Stimulated activated CD8-positive, alpha-beta memory T cell treated with anti-CD3 and anti-CD28 coated beads, Interleukin-2, amount 100 ng/mL, for 48 hours (primary cell): ENCODE data around the gene PDZRN4.

Source experiments
- DNase-seq, 2 donors: peaks; one replicate each; pipeline ENCODE4 v3.0.0-alpha.2; 2020; ENCODE audit warnings: low read depth in 2 of 2

The PDZRN4 gene

GRCh38 chr12:41459111-41459905, 271.2 kb downstream of the PDZRN4 start:
- DNase-seq, result no peak

DNA sequence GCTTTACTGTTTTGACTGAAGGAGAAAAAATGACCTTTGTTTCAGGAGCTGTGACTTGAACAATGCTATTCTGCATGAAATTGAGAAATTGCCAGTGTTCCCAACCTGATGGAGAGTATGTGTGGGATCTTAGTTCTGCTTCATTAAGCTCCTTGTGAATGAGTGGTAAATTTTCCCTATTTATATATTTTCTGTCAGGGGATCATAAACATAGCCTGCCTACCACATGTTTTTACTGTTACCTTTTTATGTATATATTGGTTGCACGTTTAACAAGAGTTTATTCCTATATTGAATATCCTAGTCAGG, 271.7 kb downstream of the PDZRN4 start:
- DNase-seq, result no peak

- DNase-seq, result no peak
Measured at GRCh38 chr12:41460906-41461305, 272.8 kb downstream of the PDZRN4 start.

GRCh38 chr12:41462312-41462711, 274.2 kb downstream of the PDZRN4 start:
- no peak for DNase-seq

- DNase-seq, result no peak
Measured at GRCh38 chr12:41465526-41465925, 277.4 kb downstream of the PDZRN4 start.

DNA sequence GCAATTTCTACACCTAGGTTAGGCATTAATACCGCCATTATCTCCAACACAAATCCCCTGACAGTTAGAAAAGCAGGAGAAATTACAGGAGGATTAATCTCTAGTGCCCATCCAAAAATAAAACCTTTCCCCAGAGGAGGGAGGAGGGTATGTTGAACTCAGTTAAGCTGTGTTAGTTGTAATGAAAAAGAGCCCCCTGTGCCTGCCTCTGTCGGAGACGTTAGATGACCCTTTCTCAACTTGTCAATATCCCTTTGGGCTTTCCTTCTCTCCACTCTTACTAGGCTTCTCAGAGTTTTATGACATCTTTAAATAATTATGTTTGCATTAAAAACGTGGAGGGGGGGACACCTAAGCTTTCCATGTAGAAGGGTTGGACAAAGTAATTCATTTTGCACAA, 278.2 kb downstream of the PDZRN4 start:
- no peak for DNase-seq

DNA sequence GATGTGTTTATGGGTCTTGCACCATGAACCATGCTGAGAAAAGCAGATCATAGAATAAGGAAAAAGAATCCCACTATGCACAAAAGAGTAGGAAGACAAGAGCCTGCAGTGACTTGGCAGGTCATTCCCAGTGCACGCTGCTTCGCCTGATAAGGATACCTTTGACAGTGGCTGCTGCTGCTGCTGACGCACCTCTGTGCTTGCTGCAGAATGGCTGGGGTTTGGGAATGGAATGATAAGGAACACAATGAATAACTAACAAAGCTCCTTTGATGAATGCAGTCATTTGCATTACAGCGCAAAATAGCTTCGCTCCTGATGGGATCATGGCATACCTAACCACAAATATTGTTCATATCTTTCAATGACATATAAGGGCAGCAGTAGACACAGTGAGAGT, 278.7 kb downstream of the PDZRN4 start:
- DNase-seq, result no peak

- no peak for DNase-seq
Measured at GRCh38 chr12:41467591-41468325, 279.6 kb downstream of the PDZRN4 start.

DNA sequence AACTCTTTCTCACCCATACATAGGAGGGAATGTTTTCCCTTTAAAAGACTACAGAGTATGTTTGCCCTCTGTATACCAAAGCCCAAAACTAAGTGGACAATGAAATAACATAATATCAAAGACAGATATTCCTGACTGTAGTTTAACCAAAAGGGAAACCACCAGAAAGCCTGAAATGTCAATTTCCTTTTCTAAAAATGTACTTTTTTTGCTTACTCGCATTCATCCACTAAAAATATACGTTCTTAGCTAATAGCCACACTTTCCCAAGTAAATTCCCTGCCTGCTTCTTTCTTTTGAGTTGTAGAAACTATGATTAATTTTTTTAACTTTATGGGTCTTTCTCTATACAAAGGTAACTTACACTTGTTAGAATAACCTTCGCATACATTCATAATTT, 280.2 kb downstream of the PDZRN4 start:
- no peak for DNase-seq

DNA sequence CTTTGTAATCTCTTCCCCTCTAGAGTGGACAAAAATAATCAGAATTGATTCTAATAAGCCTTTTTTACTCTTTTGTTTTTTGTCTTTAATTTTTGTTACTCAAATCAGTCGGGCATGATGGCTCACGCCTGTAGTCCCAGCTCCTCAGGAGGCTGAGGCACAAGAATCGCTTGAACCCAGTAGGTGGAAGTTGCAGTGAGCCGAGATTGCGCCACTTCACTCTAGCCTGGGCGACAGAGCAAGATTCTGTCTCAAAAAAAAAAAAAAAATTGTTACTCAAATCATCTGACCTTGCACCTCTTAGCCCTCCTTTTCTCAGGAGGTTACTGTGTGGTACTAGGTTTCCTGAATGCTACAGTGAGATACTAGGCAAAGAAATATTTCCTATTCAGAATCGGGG, 280.6 kb downstream of the PDZRN4 start:
- DNase-seq, result no peak

DNA sequence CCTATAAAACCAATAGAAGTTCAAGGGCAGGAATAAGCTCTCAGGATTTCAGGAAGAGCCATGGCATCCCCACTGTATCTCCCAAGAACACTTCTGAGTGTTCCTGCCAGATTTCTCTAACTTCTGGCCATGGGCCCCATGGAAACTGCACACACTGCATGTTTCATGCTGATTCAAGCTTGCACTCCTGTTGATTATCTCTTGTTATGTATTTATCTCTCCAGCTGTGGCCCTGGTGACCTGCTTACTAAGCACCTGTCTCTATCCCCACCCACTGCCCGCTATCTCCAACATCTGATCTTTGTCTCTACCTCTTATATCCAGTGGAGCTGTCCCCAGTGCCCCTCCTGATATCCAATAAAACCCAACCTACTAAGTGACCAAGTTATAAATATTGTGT, 285.3 kb downstream of the PDZRN4 start:
- no peak for DNase-seq

GRCh38 chr12:41474001-41474400, 285.9 kb downstream of the PDZRN4 start:
- DNase-seq, result no peak

DNA sequence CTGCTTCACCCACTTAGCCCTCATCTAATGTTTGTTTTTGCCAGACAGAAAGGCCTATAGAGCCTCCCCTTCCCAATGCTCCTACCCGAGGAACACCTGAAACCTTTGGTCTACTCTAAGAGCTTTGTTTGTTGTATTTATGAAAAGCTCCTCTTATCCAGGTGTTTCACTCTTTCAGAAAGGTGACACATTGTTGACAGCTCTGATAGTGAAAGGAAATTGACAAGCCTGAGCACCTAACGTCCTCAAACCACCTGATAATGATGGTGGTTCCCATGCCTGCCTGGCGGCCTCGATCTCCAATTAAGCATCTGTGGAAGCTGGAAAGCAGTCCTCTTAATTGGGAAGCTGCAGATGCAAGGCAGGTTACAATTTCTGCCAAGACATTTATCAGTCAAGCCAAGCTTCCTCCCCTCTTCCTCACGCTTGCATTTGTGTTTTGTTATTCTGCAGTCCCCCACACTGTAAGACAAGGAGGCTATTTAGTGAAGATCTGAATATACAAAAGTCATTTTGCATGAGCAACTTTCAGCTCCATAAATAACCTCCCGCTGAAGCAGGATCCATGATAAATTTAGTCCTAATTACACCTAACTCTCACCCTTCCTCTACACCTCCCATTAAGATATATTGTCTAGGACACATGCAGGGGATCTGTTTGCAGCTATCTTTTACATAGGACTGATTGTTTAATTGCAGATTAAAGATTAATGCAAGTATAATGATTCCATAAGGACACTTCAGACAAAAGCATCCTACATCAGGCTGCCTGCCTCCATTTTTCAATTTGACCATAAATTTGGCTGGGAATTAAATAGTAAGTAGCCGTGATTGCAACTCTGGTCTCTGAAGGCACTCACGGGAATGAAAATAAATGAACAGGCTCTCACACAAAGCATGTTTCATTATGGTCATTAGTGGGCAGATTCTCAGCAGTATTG, 288.6 kb downstream of the PDZRN4 start:
- no peak for DNase-seq

DNA sequence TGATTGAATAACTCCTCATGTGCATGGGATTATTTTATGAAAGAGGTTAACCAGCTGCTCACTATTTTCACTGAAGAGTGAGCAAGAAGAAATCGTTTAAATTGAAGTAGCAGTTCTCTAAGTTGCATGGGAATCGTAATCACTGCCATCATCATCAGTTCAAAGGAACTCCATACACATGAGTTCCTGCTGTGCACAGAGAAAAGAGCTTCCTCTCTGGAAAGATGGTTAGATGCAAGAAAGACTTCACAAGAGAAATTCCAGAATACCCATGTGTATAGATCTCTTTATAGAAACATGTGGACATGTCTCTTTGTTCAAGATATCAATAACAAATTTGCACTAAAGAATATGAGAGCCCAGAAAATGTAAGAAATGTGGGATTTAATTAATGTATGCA, 291.3 kb downstream of the PDZRN4 start:
- no peak for DNase-seq

GRCh38 chr12:41485203-41485602, 297.1 kb downstream of the PDZRN4 start:
- no peak for DNase-seq

GRCh38 chr12:41486718-41487117, 298.6 kb downstream of the PDZRN4 start:
- DNase-seq, result no peak

- DNase-seq, result no peak
Measured at GRCh38 chr12:41496009-41496408, 307.9 kb downstream of the PDZRN4 start.

GRCh38 chr12:41497409-41497808, 309.3 kb downstream of the PDZRN4 start:
- DNase-seq, result no peak

DNA sequence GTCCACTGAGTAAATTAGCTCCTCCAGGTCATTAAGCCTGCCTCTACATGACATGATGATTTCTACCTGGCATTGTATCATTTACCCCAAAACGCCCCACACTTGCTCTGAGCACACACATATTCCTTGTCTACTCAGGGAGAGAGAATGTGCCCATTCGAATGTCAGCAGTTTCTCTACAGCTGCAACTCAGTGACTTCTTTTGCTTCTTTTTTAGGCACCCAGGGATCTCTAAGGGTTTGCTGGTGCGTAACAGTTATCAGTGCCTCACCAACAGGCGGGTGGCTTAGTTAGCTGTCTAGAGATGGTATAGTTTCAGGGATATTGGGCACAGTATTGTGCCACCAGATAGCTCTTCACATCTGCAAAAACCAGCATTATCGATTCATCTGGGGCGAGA, 316.9 kb downstream of the PDZRN4 start:
- DNase-seq, result no peak

GRCh38 chr12:41507286-41507685, 319.2 kb downstream of the PDZRN4 start:
- no peak for DNase-seq

DNA sequence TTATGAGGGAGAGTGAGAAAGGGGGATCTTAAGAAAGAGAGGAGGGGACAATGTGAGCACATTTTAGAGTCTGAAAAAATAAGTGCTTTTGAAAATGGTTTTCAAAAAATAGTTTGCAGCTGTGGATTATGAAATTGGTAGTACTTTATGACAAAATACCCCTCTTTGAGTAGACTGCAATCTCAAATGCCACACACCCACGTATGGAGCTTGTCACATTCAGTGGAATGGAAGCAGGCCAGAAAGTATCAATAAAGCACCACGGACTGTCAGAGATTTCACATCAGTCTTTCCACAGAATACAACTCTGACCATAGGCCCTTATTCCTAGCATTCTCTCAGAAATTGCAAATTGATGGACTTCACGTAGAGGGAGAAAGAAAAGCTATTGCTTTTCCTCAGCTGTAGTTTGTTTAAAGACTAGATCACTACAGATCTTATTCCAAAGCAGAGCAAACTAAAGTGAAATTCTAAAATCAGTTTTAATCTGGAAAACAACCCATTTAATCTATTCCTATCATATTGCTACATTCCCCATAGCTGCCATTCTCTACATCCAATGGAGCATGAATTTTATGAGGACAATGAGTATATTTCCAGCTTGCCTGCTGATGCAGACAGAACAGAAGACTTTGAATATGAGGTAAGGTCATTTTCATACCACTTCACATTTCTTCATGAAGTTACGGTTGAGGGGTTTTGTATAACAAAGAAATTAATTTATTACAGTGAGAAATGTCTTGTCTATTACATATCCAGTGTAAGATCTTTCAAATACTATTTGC, 321.3 kb downstream of the PDZRN4 start:
- DNase-seq, result no peak

- DNase-seq, result no peak
Measured at GRCh38 chr12:41510470-41510869, 322.4 kb downstream of the PDZRN4 start.
